GM18870 (cell line): ENCODE results near the gene SATB2.

Source experiments
- ATAC-seq: cut with Tn5 transposase; IDR thresholded peaks from one replicate; pipeline ENCODE4 v1.9.1; 2021; ENCODE audit warnings: moderate library complexity; ENCODE audit not compliant: unreplicated experiment

SATB2 gene

DNA sequence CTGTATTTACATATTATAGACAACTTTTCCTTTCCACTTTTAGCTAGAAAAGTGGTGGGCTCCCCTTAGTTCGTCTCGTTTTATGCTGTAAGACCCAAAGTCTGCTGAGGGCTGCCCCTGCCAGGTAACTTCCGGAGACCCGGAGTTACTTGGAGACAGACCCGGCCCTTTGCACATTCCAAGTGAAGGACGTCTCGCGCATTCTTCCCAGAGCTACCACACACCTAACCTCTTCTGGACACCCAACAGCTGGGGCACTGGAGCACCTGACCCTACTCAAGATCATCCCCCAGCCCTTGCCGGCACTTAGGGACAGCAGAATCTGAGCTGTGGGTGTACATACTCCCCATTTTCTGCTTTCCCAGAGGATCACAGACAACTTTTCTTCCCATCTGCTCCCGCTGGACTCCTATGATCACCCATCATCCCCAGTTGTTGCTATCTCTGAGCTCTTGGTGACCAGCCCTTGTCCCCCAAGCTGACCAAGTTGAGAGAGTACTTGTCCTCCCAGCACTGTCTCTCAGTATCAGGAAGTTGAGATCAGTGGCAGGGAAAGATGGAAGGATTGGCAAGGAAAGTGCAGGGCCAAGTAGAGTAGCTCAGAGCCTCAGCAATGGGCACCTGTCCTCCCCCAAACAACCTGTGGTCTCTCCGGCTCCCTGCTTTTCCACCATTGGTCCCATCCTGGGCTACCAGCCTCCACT lies 8.4 kb upstream of the SATB2 start:
- ATAC-seq, result no peak

DNA sequence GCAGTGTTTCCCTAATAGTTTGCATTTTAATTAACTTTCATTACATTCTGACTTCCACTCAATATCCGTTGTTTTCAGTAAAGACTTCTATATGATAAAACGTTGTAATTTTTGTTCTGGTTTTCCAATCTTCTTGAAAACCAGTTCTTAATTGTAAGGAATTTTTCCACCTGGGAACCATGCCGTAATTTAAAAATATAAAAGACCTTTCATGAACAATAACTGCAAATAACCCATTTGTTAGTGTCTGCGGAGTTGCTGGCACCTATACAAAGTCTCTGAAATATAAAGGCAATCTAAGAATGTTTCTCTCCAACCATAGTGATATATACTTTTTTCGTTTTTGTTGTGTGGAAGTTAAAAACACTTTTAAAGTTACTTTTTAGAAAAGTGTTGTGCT lies 7.7 kb upstream of the SATB2 start:
- ATAC-seq, result no peak

DNA sequence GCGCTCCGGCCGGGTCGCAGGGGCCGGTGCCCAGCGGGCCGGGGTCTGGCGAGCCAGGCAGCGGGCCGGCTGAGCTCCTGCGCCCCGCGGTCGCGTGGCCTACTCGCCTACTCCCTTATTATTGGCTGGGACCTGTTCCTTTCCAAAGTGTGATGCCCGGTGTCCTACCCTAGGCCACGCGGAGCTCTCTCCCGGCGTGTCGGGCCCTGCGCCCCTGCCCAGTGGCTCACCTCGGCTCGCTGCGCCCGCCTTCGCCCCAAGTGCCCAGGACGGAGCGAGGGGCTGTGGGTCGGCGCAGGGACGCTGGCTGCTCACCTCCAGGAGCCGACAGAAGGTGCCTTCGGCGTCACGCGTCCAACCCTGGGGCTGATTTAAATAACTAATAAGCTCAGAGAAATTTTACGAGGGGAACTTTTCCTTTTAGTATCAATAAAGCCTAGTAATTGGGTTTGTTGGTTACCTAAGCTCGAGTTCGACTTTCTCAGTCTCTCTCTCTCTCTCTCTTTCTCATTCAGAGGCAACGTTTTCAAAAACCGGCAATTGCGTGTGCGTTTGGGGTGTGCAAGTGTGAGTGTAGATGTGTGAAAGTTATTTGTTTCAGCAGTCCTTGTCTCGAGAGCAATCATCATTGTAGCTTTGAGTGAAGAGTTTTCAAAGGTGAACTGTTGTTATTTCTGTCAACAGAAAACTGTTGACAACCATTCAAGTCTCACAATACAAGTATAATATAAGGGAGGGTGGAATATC lies 7.0 kb upstream of the SATB2 start:
- no peak for ATAC-seq

DNA sequence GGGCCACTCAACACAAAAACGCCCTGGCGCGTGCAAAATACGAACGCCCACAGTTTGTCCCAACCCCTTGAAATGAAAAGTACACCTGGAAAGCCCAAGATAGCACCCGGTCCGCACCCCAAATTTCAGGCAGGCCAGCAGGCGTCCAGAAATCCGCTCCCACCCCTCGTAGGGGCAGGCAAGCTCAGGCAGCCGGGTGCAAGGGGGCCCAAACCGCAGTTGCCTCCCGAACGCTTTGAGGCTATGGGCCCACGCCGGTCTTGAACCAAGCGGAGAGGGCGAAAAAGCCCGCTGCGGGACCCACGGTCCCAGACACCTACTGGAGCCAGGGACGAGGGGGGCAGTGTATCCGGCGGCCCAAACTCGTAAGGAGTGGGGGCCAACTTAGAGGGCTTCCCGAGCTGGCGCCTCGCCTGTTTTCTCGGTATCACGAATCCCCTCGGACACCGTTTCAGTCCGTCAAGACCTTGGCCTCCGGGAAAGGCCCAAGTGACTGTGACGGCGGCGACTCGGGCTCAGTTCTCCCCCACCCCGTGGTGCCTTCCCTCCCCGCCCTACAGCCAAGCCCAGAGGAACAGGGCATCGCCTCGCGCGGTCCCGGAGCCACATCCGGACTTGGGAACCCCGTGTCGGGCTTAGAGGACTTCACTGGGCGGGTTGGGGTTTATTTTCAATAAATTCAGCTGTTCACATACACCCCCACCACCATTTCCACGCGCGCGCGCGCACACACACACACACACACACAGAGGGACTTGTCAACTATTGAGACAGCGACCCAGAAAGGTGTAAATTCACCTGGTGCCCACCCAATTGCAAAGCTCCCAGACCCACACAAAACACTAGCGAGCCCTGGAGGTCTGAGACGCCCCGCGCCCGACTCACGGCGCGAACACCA lies 6.2 kb upstream of the SATB2 start:
- no peak for ATAC-seq

DNA sequence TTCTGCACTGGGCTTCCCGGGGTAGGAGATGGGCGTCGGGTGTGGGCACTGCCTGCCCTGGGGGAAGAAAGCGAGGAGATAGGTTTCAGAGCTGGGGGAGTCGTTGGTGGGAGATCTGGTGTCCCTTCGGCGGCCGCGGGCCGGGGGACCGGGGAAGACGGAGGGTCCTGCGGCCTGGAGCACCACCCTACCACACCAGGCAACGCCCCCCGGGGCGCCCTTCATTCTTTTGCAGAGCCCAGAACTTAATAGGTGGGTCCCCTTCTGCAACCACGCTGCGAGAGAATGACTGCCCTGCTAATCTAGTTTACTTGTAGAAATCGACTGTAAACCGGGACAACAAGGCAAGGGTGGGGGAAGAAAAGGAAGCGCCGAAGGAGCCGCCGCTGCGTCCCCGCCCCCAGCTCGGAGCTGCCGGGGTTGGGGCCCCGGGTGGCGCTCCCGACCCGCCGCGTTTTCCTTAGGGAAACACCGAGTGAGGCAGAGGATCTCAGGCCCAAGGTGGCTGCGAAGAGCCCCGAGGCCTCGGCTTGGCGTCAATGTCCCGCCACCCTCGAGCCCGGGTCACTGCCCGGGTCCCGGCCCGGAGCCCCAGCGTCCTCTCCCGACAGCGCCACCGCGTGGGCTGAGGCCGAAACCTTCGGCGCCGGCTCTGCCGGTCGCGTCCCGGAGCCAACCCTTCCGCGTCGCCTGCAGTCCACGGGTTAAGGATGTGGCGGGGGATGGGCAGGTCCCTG lies 5.4 kb upstream of the SATB2 start:
- ATAC-seq, result no peak

DNA sequence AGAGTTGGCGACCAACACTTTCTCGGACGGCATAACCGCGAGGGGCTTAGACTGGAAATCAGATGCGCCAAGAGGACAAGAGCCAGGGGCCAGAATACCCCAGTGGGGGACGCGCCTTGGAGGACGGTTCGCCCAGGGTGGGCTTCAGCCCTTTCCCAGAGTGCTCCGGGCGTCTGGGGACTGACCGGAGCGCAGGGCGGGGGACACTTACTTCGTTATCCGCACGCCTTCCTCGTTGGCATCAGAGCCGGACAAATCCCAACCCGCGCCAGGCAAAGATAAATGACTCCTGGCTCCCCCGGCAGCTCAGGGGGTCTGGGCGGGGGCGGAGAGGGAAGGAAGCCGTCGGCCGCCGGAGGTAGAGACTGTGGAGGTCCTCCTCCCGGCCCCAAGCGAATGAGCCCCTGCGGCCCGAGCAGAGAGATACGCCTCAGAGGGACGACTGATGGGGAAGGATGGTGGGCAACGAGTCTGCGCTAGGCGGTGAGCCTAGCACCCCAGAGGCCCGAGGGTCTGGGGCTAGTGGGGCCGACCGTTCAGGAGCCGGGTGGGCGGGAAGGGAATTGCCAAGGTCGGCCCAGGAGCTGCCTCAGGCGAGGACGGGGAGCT lies 4.7 kb upstream of the SATB2 start:
- ATAC-seq, result no peak

DNA sequence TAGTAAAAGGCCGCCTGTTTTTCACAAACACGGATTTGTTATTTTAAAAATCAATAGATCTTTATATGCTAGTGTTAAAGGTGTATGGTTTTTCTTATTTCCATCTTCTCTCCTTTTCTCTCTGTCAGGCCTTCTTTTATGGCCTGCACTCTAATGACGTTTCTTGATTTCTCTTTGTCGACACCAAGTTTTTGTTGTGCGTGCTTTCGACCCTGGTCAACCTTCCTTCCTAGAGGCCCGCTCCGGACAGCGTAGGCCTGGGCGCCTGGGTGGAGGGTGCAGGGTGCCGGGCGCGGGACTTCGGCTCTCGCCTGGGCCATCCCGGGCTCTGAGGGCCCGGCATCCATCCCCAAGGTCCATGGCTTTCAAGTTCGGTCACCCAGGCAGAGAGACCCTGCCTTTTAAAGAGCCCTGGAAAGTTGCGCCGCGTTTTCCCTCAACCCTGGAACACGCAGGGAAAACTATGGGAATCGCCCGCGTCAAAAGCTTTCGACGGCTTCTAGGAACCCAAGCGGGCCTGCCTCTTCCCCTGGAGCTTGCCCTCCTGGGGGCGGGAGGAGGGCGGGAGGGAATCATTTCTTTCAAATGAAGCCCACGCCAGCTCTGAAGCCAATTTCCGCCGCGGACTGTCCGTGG lies 4.1 kb upstream of the SATB2 start:
- ATAC-seq, result no peak

DNA sequence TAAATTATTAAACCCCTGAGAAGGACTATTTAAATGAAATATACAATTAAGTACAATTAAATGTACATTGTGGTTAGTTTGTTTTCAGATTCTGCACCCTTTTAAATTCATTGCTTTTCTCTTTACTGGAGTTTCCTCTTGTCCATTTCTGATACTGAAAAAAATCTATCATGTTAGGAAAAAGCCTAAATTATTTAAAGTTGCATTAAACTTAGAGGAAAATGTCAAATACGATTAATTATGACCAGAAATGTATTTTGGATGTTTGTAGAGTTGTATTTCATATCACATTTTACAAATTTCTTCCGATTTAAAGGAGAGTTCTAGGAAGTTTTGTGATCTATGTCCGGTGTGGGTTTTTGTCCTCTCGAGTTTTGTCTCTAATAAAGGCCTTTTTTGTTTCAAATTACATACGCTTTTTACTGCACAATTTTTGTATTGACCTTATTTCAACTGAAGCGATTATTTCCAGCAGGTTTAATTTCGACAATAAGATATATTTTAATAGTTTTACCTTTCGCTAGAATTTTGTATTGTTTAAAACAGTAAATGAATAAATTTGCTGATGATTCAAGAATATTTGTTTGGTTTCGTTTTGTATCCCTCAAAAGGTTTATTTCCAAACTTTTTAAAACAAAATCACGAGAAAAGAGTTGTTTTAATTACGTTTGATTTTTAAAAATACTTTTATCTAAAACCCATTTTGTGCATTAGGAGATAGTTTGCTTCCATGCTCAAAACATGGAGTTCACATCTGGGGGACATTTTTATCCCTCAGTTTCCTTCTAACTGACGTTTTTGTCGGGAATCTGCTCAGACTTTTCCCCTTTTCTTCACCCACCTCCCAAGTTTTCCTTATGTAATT lies 3.3 kb upstream of the SATB2 start:
- ATAC-seq, result no peak

DNA sequence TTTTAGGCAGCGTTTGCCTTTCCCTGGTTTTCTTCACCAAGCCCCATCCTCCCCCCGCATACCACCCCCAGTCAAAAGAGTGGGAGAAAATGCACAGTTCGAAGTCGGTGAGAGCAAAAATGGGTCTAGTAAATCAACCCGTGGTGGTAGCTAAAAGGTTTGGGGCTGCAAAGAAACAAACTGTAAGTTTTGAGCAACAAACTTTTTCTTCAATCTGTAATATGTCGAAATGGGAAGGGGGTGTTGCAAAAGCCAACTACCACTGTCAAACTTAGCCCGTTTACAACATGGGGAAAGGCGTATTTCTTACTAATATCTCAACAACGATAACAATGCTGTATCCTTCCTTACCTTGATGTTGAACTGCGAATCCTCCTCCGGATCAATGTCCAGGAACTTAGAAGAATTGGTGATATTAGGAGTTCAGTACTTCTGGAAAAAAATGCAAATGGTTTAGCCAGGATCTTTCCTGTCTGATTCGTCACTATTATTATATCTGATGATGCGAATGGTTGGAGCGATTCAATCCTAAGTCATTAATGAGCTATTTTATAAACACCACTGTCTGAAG lies 2.4 kb upstream of the SATB2 start:
- ATAC-seq, result no peak

DNA sequence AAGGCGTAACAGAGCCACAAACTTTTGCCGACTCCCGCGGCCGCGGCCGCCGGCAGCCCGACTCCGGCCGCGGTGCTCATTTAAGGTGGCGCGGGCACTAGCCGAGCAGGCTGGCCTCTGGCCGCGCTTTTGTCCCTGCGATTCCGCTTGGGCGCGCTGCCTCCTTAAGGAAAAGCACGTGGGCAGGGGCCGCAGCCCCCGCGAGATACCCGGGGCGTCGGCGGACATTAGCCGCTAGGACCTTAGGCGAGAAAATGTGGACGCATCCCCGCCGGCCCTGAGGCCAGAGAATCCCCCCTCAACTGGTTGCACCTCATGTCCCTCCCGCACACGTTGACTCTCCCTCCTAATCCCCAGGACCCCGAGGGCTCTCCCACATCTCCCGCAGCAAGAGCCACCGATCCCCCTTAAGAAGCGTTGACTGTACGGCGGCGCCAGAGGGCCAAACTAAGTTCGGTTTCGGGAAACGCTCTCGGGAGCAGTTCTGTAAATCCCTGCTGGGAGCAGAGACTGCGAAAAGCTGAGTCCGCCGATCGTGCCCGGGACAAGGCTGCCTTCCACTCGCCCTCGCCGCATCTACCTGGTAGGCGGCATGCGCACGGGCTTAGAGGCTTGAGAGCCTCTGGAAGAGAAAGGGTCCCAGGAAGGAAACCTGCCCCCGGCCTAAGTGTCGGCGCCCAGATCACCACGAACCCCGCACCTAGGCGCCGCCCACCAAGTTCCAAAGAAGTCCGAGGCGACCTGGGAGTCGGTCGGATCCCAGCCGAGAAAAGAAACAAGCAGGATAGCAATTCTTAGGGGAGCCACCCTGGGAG lies 1.8 kb upstream of the SATB2 start:
- peak; percentile 51 for ATAC-seq

DNA sequence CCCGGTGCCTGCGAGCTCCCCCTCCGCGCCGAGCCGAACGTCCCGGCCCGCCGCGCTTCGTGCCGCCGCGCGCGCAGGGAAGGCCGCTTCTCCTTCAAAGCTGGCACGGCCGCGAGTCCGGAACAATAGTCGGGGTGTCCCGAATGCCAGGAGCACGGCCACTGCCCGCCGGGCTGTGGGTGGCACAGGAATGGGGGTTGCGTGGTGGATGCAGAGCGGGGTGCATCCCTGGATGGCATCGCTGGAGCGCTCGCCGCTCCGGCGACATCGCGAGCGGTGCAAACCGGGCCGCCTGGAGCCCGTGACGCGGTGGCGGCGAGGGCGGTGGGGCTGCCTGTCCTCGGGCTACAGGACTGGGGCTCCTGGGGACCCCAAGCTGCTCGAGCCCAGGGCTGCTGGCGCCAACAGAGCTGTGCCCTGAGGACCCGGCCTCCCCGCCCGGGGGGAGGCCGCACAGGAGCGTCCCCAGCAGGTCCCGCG lies 1.1 kb upstream of the SATB2 start:
- ATAC-seq, result no peak

DNA sequence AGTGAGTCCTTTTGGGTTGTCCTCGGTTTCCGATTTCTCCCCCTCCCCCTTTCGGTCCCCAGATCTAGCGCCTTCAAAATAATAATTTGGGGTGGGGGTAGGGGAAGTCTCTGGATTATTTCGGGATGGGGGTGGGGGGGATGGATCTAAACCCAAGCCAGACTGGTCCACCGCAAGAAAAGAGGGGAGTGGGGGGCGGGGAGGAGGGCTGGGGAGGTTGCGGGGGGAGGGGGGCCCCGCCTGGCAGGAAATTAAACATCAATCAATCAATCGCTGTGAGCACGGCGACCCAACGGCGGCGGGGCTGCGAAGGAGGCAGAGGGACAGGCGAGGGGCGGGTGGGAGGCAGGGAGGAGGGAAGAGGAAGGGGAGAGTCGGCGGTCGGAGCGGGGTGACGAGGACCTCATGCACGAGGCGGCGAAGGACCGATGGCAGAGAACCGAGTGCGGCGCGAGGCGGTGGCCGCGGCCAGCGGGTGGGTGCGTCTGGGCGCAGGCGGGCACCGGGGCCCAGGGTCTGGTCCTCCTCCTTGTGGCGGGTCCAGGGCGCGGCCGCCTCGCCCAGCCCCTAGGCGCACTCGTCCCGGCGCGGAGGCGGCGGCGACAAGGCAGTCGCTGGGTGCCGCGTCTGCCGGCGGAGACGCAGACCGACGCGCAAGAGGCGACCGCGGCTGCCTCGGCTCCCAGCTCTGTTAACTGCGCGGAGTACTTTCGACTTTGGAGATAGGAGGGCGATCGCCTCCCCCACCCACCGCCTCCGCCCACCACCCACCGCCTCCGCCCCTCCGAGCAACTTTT lies 468 bp upstream of the SATB2 start:
- ATAC-seq, result no peak

DNA sequence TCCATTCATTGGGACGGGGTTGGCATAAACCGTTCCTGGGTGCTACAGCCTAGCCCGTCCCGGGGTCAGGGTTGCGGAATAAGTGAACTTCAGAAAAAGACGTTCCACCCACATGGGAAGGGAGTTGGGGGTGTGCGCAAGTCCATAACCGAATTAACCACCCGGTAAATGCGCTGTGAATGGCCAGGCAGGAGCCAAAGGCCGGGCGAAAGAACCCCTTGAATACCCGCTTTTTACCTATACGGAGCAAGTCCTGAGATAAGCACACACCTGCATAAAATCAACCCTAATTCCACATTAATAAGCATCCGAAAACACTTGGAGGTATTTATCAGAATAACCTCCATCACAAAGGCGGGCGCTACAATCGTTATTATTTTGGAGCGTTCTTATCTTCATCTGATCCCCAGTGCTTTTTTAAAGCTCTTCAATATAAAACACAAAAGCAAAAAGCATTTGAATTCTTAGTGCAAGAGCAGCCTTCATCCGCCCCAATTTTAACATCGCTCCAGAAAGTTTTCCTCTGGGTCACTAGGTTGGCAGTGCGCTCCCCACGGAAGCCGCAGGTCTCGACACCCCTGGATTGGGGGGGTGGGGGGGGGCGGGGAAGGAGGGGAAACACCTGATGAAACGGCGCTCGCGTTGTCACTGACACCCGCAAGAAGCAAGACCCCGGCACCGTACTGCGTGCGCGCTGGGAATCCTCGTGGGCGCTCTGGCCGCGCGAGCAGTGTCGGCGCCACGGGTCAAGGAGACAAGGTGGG lies 1.2 kb downstream of the SATB2 start:
- ATAC-seq, result no peak

DNA sequence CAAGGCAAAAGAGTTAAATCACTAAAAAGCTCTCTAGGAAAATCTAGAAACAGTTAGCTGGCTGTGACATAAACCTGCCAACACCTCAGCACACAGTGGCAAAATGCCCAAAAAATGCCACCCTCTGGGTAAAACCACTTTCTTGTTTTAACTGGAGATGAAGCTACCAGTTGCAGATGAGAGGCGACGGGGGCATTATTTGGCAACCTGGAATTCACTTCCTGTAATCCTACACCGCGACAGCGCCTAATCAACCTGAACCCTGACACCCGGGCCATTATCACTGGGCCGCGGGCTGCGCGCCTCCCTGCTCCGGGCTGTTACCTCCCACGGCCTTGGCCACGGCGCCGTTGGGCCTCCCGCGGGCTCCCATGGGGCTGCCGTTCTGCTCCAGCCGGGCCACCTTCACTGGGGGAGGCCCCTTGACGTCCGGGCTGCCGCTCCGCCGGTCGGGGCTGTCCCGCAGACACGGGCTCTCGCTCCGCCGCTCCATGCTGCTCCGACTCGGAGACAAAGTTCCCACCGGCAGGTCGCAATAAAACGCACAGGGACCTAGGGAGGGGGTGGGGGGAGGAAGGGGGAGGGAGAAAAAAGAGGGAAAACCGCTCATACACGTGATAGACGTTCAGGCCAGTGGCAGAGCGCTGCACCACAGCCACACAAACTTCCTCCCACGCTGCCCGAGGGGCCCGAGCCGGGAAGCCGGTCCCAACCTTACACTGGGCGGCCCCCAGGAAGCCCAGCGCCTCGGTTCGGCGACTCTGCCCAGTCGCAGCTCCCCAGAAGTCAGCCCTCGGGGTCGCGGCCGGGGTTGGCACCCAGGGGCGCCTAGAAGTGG lies 2.0 kb downstream of the SATB2 start:
- ATAC-seq, result no peak

DNA sequence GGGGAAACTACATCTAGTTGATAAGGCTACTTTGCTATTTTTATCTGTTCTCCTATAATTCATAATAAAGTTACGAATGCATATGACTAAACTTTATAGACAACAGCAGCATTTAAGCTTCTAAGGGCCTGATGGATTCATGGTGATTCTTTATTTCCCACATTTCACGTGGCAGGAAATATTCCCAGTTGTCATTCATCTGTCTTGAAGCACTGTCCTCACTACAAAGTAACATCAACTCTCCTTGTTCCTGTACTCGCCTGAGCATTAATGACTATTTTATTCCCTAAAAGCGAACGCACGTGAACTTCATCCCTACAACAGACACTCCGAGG lies 2.6 kb downstream of the SATB2 start:
- no peak for ATAC-seq

DNA sequence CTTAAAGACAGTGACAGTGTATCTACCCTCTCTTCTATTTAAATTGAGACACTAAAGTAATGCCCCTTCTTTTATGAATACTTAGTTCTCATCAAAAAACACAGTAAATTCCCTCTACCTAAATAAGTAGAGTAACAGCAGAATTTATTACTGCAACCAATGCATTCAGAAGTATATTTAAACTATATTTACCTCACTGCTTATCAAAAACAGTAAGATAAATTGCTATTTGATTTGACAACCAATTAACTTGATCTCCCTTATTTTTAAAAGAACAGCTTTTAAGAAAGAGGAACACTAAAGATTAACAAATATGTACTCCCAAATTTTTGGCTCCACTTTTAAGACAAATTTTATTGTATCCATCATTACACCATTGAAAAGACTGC lies 4.8 kb downstream of the SATB2 start:
- no peak for ATAC-seq
